KBM-7 (cell line): ENCODE measurements around the gene TLDC2.
"Not testable (repeated sequence)": the region's sequence is repeated elsewhere in the genome, so short reads cannot be mapped to it uniquely, and the experiment has no call there.

ENCODE experiments used
- DNase-seq: peaks from one replicate; pipeline ENCODE4 v3.0.0-alpha.2; 2015
- in situ Hi-C: fragments of 300-500 bp; cut with MboI; formaldehyde crosslinking; loops from 2 replicates; pipeline ENCODE4 v1.14.3; 2020; ENCODE audit warnings: low sequenced_read_pairs, low pct_unique_long_range_greater_than_20kb, mixed read lengths

Gene TLDC2

GRCh38 chr20:36875702-36876472 lies at the start of gene TLDC2:
Gene TLDC2, plus strand, starts transcription at chr20:36876138. Its CDS starts 37 bp downstream, at chr20:36876175.
- DNase-seq = no peak
- in situ Hi-C loops = no loop called here

- DNase-seq = no peak
- in situ Hi-C loops = no loop called here
Measured at GRCh38 chr20:36826554-36827244, 49.2 kb upstream of the TLDC2 start.

DNA sequence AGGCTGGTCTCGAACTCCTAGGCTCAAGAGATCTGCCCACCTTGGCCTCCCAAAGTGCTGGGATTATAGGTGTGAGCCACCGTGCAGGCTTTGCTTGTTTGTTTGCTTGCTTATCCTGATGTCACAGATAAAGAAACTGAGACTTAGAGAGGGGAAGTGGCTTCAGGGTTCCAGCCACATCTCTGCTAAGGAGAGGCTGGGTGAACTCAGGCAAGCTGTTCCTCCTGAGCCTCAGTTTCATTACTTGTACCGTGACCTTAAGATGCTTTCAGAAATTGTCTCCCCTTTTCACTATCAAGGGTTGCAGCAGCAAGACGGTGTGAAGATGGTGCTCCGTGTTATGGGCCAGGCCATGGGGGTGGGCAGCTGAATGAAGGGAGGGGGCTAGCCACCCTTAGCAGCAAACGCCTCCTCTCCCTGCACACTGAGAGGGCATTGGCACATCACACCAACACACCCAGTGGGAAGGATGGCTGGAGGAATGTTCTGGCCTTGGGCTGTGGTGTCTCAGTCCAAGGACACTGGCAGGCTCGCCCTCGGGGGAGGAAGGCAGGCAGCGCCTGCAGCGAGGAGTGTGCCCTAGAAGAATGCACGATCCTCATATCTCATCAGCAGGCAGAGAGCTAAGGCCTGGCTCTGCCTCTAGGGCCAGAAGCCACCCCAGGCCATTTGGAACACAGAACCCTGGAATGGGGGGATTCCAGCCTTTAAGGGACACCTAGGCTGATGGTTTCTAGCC lies 48.2 kb upstream of the TLDC2 start:
- in situ Hi-C loops = no loop called here
- DNase-seq = no peak

- in situ Hi-C loops = no loop called here
- no peak for DNase-seq
Measured at GRCh38 chr20:36830791-36831691, 44.9 kb upstream of the TLDC2 start.

GRCh38 chr20:36832791-36833190 lies 43.1 kb upstream of the TLDC2 start:
- no peak for DNase-seq
- in situ Hi-C loops = no loop called here

DNA sequence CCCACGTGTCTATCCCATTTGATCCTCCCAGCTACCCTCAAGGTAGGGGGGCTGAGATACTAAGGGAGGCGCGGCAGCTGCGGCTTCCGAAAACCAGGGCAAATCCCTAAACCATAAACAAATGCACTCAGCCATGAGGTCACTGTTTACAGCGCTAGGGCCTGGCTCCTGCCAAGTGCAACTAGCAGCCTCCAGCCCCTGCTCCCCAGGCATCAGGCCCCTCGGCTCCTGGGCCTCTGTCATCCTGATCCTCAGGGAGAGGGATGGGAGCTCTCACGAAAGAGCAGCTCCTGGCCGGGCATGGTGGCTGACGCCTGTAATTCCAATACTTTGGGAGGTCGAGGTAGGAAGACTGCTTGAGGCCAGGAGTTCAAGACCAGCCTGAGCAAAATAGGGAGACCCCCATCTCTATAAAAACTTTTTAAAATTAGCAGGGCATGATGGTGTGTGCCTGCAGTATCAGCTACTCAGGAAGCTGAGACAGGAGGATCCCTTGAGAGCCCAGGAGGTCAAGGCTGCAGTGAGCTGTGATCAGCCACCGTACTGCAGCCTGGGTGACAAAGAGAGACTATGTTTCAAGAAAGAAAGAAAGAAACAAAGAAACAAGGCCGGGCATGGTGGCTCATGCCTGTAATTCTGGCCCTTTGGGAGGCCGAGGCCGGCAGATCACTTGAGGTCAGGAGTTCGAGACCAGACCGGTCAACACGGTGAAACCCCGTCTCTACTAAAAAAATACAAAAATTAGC lies 42.5 kb upstream of the TLDC2 start:
- DNase-seq = no peak
- in situ Hi-C loops = no loop called here

DNA sequence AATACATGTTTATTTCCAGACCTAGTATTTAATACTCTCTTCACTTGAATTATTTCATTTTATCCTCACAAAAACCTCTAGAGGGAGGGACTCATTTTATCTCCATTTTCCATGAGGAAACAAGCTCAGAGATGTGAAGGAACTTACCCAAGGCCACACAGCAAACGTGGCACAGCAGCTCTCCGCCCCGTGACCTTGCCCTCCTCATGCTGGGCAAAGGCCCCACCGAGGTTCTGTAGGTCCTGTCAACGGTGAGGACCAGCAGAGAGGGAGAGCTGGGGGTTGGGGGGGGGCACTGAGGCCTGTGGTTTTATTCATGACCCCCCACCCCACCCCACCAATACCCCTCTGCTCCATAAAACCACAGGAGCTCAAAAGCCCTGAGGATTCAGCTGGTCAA lies 40.9 kb upstream of the TLDC2 start:
- DNase-seq = no peak
- in situ Hi-C loops = no loop called here

- in situ Hi-C loops = no loop called here
- DNase-seq = peak; percentile 97
Measured at GRCh38 chr20:36835453-36836198, 40.3 kb upstream of the TLDC2 start.

- peak; percentile 86 for DNase-seq
- in situ Hi-C loops = no loop called here
Measured at GRCh38 chr20:36836591-36837269, 39.2 kb upstream of the TLDC2 start.

DNA sequence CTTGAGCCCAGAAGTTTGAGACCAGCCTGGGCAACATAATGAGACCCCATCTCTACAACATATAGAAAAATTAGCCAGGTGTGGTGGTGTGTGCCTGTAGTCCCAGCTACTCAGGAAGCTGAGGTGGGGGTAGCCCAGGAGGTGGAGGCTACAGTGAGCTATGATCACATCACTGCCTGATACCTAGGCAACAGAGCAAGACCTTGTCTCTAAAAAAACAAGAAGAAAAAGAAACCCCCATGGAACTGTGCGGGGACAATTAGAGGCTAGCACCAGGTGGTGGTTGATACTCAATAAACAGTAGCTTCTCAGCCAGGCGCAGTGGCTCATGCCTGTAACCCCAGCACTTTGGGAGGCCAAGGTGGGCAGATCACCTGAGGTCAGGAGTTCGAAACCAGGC lies 37.6 kb upstream of the TLDC2 start:
- DNase-seq, in situ Hi-C loops: not testable (repeated sequence)

DNA sequence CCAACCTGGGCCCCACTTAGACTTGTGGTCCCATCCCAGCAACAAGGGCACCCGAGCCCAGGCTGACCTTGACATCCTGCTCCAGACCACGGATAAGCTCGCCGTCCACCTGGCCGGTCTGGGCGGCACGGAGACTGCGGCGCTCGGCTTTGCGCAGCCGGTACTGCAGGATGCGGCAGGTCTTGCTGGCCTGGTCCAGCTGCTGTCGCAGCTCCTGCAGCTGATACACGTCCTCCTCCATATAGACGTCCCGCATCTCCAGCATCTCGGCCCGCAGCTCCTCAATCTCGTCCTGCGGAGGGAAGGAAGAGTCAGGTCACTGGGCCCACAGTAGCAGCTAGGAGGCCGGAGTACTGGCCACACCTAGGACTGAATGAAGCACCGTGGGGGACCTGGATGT lies 36.8 kb upstream of the TLDC2 start:
- DNase-seq = no peak
- in situ Hi-C loops = no loop called here

GRCh38 chr20:36841030-36841429 lies 34.9 kb upstream of the TLDC2 start:
- DNase-seq, in situ Hi-C loops: not testable (repeated sequence)

DNA sequence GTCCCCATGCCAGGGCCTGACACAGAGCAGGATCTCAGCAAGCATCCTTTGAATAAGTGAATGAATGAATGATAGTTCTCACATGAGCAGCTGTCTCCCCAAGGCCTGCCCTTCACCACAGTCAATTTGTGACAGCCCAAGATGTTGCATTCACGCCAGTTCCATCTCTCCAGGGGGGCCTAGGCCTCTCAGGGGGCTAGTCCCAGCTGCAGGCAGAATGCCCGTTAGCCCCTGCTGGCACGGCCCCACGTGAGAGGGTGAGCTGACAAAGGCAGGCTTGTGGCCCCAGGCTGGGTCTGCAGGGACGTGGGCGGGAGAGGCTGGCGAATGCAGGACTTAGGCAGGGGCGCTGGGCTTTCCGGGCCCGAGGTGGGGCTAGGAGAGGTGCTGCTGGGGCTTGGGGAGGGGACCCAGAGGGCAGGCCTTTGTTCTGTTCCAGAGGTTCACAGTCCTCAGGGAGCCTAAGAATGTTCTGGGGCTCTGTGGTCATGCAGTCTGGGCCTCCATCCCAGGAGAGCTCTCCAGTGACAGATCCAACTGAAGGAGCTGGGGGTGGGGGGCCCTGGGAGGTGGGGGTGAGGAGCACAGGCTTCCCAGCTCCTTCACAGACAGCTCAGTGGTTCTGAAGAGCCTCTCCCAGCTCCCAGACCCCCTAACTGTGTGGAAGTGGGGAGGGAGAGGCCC lies 30.5 kb upstream of the TLDC2 start:
- no peak for DNase-seq
- in situ Hi-C loops = no loop called here

- in situ Hi-C loops = no loop called here
- no peak for DNase-seq
Measured at GRCh38 chr20:36847009-36847709, 28.8 kb upstream of the TLDC2 start.

DNA sequence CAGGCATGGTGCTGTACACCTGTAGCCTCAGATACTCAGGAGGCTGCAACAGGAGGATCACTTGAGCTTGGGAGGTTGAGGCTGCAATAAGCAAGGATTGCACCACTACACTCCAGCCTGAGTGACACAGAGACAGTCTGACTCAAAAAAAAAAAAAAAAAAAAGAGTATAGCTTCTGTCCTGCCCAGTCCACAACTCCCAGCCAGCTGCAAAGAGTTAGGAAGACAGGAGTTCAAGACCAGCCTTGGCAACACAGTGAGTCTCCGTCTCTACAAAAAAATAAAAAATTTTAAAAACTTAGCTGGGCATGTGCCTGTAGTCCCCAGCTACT lies 28.3 kb upstream of the TLDC2 start:
- in situ Hi-C loops = no loop called here
- no peak for DNase-seq

DNA sequence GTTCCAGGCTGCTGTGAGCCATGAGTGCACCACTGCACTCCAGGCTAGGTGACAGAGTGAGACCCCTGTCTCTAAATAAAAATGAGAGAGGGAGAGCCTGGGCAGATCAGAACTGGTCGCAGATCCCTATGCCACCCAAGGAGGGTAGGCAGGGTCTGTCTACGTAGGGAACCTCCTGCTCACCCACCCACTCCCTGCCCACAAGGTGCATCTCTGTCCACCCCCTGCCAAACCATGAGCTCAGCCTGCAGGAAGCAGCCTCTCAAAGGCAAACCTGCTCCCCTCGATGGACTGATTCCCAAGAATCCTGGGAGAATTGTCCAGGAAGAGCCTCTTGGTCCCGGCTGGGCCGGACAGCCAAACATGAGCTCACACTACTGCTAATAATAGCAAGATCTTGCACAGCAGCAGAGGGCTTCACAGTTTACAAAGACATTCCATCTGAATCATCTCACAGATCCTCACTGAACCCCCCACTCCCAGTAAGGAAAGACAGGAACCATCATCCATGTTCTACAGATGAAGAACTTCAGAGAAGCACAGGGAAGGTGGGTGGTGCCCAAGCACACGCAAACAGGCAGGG lies 27.8 kb upstream of the TLDC2 start:
- no peak for DNase-seq

More for the DNA sequence above, 27.8 kb upstream of the TLDC2 start:
- in situ Hi-C loops = no loop called here
